ENCODE data around the gene DAB2.

DAB2 gene

GRCh38 chr5:39432696-39433530 lies 8.1 kb upstream of the DAB2 start:
- TF ChIP-seq BCL11B (tag by site-specific recombination; IDR thresholded peaks at IDR 0.05; ENCODE audit: low read depth) (no peak), ZBTB1 (tag by site-specific recombination; IDR thresholded peaks at IDR 0.05) (no peak)
- TF ChIP-seq, protein P1, sequence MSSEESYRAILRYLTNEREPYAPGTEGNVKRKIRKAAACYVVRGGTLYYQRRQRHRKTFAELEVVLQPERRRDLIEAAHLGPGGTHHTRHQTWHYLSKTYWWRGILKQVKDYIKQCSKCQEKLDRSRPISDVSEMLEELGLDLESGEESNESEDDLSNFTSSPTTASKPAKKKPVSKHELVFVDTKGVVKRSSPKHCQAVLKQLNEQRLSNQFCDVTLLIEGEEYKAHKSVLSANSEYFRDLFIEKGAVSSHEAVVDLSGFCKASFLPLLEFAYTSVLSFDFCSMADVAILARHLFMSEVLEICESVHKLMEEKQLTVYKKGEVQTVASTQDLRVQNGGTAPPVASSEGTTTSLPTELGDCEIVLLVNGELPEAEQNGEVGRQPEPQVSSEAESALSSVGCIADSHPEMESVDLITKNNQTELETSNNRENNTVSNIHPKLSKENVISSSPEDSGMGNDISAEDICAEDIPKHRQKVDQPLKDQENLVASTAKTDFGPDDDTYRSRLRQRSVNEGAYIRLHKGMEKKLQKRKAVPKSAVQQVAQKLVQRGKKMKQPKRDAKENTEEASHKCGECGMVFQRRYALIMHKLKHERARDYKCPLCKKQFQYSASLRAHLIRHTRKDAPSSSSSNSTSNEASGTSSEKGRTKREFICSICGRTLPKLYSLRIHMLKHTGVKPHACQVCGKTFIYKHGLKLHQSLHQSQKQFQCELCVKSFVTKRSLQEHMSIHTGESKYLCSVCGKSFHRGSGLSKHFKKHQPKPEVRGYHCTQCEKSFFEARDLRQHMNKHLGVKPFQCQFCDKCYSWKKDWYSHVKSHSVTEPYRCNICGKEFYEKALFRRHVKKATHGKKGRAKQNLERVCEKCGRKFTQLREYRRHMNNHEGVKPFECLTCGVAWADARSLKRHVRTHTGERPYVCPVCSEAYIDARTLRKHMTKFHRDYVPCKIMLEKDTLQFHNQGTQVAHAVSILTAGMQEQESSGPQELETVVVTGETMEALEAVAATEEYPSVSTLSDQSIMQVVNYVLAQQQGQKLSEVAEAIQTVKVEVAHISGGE (tag by site-specific recombination; conservative IDR thresholded peaks at IDR 0.05; ENCODE audit: low read depth), result no peak
- Histone ChIP-seq H3K9me3 (ENCODE audit: control insufficient read depth, insufficient read depth, low read depth, low read length) (no peaks in the 10 kb centered on the region), H3K27ac (ENCODE audit: extremely low read depth, low read depth, low read length) (no peak overlapping the region), H3K4me3 (ENCODE audit: low read depth, low read length) (no peak overlapping the region), H3K36me3 (ENCODE audit: control insufficient read depth in 2 of 2, insufficient read depth in 1 of 2, low read length in 2 of 2) (no peaks in the 10 kb centered on the region), H3K4me1 (ENCODE audit: control insufficient read depth, insufficient read depth, low read length) (no peaks in the 10 kb centered on the region)
- ChIA-PET CTCF (no interaction called here), POLR2A (no interaction called here)

DNA sequence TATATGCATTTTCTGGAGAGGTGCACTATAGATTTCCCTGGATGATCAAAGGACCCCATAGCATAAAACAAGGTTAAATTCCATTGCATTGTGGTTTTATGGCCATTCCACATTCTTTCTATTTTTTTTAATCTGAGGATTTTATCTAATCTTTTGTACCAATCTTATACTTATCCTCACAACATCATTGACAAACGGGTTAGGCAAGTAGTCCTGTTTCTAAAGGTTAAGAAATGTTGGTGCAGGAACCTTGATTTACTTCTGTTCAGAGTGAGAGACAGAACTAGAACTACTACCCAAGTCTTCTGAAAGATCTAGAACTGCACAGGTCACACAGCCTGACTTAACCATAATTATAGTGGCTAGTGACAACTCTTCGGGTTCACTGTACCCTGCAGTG lies 5.7 kb upstream of the DAB2 start:
- no peaks in the 10 kb centered on the region for H3K9me3 ChIP-seq (ENCODE audit: control insufficient read depth, insufficient read depth, low read depth, low read length)
- TF ChIP-seq, protein P2, sequence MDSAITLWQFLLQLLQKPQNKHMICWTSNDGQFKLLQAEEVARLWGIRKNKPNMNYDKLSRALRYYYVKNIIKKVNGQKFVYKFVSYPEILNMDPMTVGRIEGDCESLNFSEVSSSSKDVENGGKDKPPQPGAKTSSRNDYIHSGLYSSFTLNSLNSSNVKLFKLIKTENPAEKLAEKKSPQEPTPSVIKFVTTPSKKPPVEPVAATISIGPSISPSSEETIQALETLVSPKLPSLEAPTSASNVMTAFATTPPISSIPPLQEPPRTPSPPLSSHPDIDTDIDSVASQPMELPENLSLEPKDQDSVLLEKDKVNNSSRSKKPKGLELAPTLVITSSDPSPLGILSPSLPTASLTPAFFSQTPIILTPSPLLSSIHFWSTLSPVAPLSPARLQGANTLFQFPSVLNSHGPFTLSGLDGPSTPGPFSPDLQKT (IDR thresholded peaks at IDR 0.05; ENCODE audit: borderline replicate concordance, low read depth, low read length), result no peak
- no peak for TF ChIP-seq ZBTB20 (tag by site-specific recombination; IDR thresholded peaks at IDR 0.05)
- no peak for TF ChIP-seq ZNF24 (tag by site-specific recombination; IDR thresholded peaks at IDR 0.05)
- TF ChIP-seq PRDM2 (tag by site-specific recombination; IDR thresholded peaks at IDR 0.05; ENCODE audit: borderline replicate concordance), result no peak
- TF ChIP-seq EGR2 (tag by site-specific recombination; IDR thresholded peaks at IDR 0.05; ENCODE audit: low read depth), result no peak
- no peak for TF ChIP-seq KLF1 (tag by site-specific recombination; IDR thresholded peaks at IDR 0.05)
- TF ChIP-seq ZNF169 (tag by site-specific recombination; IDR thresholded peaks at IDR 0.05), result no peak
- TF ChIP-seq ZNF544 (tag by site-specific recombination; IDR thresholded peaks at IDR 0.05), result no peak
- TF ChIP-seq, protein P3, sequence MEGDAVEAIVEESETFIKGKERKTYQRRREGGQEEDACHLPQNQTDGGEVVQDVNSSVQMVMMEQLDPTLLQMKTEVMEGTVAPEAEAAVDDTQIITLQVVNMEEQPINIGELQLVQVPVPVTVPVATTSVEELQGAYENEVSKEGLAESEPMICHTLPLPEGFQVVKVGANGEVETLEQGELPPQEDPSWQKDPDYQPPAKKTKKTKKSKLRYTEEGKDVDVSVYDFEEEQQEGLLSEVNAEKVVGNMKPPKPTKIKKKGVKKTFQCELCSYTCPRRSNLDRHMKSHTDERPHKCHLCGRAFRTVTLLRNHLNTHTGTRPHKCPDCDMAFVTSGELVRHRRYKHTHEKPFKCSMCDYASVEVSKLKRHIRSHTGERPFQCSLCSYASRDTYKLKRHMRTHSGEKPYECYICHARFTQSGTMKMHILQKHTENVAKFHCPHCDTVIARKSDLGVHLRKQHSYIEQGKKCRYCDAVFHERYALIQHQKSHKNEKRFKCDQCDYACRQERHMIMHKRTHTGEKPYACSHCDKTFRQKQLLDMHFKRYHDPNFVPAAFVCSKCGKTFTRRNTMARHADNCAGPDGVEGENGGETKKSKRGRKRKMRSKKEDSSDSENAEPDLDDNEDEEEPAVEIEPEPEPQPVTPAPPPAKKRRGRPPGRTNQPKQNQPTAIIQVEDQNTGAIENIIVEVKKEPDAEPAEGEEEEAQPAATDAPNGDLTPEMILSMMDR (tag by site-specific recombination; IDR thresholded peaks at IDR 0.05), result no peak
- no peak for TF ChIP-seq ZNF510 (tag by site-specific recombination; IDR thresholded peaks at IDR 0.05; ENCODE audit: insufficient replicate concordance)
- TF ChIP-seq ZNF148 (tag by site-specific recombination; IDR thresholded peaks at IDR 0.05; ENCODE audit: borderline replicate concordance), result no peak
- no peak for TF ChIP-seq FEZF1 (tag by site-specific recombination; IDR thresholded peaks at IDR 0.05)
- TF ChIP-seq ZNF76 (tag by site-specific recombination; IDR thresholded peaks at IDR 0.05; ENCODE audit: borderline replicate concordance, low read depth), result no peak
- TF ChIP-seq ZNF37A (tag by site-specific recombination; IDR thresholded peaks at IDR 0.05), result no peak
- TF ChIP-seq ZNF157 (tag by site-specific recombination; IDR thresholded peaks at IDR 0.05), result no peak
- TF ChIP-seq ZNF48 (tag by site-specific recombination; IDR thresholded peaks at IDR 0.05), result no peak
- H3K4me3 ChIP-seq (ENCODE audit: low read depth, low read length), result no peak overlapping the region
- H3K4me1 ChIP-seq (ENCODE audit: control insufficient read depth, insufficient read depth, low read length), result peaks cover 4% of the 10 kb centered on the region; the same call in 1 of the 2 replicates
- ChIA-PET CTCF (no interaction called here), POLR2A (no interaction called here)
- no peak overlapping the region for H3K27ac ChIP-seq (ENCODE audit: extremely low read depth, low read depth, low read length)
- H3K36me3 ChIP-seq (ENCODE audit: control insufficient read depth in 2 of 2, insufficient read depth in 1 of 2, low read length in 2 of 2), result no peaks in the 10 kb centered on the region

Data from HEK293 (cell line).